Stimulated activated CD4-positive, alpha-beta T cell treated with anti-CD3 and anti-CD28 coated beads, Interleukin-12 subunit alpha, Interleukin-12 subunit beta, amount 100 ng/mL, for 4 hours (primary cell): ENCODE measurements around the gene SMYD2.

Experiments used
- DNase-seq: peaks from one replicate; pipeline ENCODE4 v3.0.0-alpha.2; 2020

The SMYD2 gene

GRCh38 chr1:214363386-214363785, 82.4 kb downstream of the SMYD2 start:
- no peak for DNase-seq

- no peak for DNase-seq
Measured at GRCh38 chr1:214364386-214364785, 83.4 kb downstream of the SMYD2 start.

GRCh38 chr1:214364786-214365295, 83.9 kb downstream of the SMYD2 start:
- DNase-seq, result no peak

DNA sequence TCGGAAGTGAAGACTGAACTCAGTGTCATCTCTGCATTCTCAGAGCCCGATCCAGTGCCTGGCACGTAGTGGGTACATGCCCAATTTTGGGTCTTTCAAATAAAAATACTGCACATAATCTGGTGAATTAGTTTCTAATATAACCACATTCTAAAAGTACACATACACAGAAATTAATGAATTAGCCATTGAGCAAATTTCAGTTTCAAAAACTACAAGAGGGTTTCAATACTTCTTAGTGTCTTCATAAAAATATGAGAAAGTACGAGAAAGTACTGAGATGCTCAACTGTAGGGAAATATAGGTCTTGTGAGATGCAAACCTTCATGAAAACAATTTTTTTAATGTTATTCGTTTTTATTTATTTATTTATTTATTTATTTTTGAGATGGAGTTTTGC, 86.9 kb downstream of the SMYD2 start:
- no peak for DNase-seq

DNA sequence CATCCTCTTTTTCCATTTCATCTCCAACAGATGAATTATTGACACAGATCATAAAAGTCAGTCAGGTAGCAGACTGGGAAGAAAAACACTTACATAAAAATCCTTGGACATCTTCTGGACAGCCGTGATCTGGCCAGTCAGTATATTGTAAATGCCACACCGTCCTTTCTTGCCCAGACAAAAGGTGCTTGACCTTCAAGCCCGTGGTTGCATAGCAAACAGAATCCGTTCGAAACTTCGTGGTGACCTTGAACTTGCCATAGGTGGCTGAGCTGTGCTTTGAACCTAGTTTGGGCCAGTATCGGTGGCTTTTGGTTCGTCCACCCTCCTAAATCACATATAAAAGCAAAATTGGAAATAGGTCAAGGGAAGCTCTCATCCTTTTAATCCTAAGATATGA, 88.4 kb downstream of the SMYD2 start:
- DNase-seq, result no peak

- no peak for DNase-seq
Measured at GRCh38 chr1:214370615-214371014, 89.7 kb downstream of the SMYD2 start.

DNA sequence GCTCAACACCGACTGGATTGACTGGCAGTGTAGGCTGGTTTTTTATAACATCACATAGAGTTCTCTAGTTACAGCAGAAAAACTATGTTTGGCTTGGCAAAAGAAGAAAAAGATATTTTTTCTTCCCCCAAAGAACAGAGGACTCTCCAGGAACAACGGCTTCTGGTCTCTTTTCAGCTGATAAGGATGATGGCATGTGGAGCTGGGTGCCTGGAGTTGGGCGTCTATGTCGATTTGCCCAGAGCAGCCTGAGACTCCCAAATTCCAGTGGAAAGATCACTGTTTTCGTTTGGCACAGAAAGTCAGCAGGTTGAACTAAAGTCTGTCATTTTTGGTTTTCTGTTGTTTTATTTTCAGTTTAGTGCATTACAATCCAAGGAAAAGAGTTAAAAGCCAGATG, 91.1 kb downstream of the SMYD2 start:
- no peak for DNase-seq

- no peak for DNase-seq
Measured at GRCh38 chr1:214377485-214377884, 96.5 kb downstream of the SMYD2 start.

- no peak for DNase-seq
Measured at GRCh38 chr1:214377886-214378285, 96.9 kb downstream of the SMYD2 start.

GRCh38 chr1:214378492-214378891, 97.5 kb downstream of the SMYD2 start:
- no peak for DNase-seq

GRCh38 chr1:214379236-214379970, 98.4 kb downstream of the SMYD2 start:
- no peak for DNase-seq

DNA sequence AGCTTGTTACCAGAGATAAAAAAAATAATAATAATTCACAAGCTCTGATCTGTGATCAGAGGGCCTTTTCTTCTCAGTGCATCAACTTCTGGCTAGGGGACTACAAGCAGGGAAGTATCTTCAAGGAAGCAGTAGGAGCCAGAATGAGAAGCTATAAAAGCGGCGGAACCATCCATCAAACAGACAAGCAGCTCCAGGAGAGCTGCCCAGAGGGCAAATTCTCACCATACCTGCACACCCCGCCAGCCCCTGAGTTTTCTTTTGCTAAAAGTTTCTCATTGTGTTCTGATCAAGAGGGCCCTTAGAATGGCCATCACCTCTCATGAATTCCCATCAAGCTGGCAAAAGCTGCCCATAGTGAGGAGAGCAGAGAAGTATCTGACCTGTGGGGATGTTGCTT, 99.4 kb downstream of the SMYD2 start:
- no peak for DNase-seq

- no peak for DNase-seq
Measured at GRCh38 chr1:214380986-214381695, 100.2 kb downstream of the SMYD2 start.

GRCh38 chr1:214383381-214384372, 102.7 kb downstream of the SMYD2 start:
- DNase-seq, result no peak

- no peak for DNase-seq
Measured at GRCh38 chr1:214384373-214385079, 103.6 kb downstream of the SMYD2 start.

GRCh38 chr1:214385428-214385827, 104.5 kb downstream of the SMYD2 start:
- DNase-seq, result no peak

- no peak for DNase-seq
Measured at GRCh38 chr1:214386333-214386732, 105.4 kb downstream of the SMYD2 start.
